IMR-90 (cell line): ENCODE measurements around the gene WWP2. TPM values are rescaled to one million over a fixed set of nuclear protein-coding genes. Genes with fewer than 3 reads are reported as not detected.

Experiments used
- ATAC-seq: fragments of 200-7000 bp; cut with Tn5 transposase; 2 replicates; pipeline ENCODE4 v1.9.1; 2020; ENCODE audit warnings: low read depth, mild to moderate bottlenecking, moderate library complexity
- BruUV-seq: library from RNA; stranded (reverse); fragments of 400-500 nt; replicated peaks from 2 replicates; lab custom pipeline; 2021; lab: Mats Ljungman, UMichigan
- CTCF ChIA-PET: fragments of 300-600 bp; formaldehyde crosslinking; extraction: SDS; loops from one replicate; lab custom pipeline; 2021; ENCODE audit warnings: antibody characterized with exemption; lab: Yijun Ruan, JAX
- POLR2A ChIA-PET: fragments of 300-600 bp; sonication (Branson Sonifier 250); formaldehyde crosslinking; loops from one replicate; lab custom pipeline; 2022; ENCODE audit warnings: antibody characterized with exemption; ENCODE audit not compliant: unreplicated experiment; lab: Charles Lee
- DNase-seq: peaks from one replicate; pipeline ENCODE4 v3.0.0; 2013
- H2AFZ ChIP-seq: replicated peaks from 2 replicates; pipeline ENCODE3; 2013; ENCODE audit warnings: low read length, mild to moderate bottlenecking; ENCODE audit not compliant: poor library complexity
- H2AK5ac ChIP-seq: 2 replicates; pipeline ENCODE4 v1.6.1; 2013; ENCODE audit warnings: low read depth, low read length, inconsistent platforms
- H2AK9ac ChIP-seq: replicated peaks from 2 replicates; pipeline ENCODE3; 2013; ENCODE audit warnings: mild to moderate bottlenecking, low read depth, low read length, moderate library complexity; ENCODE audit not compliant: poor library complexity
- H2BK120ac ChIP-seq: 2 replicates; pipeline ENCODE4 v1.6.1; 2013; ENCODE audit warnings: low read depth, low read length, inconsistent platforms
- H2BK15ac ChIP-seq: 3 replicates; pipeline ENCODE4 v1.6.1; 2013; ENCODE audit warnings: low read depth, low read length, inconsistent platforms
- H2BK20ac ChIP-seq: 2 replicates; pipeline ENCODE4 v1.6.1; 2013; ENCODE audit warnings: low read depth, mild to moderate bottlenecking, inconsistent platforms, low read length, moderate library complexity
- H2BK5ac ChIP-seq: 2 replicates; pipeline ENCODE4 v1.6.1; 2013; ENCODE audit warnings: mild to moderate bottlenecking, low read depth, low read length, inconsistent platforms; ENCODE audit not compliant: poor library complexity, severe bottlenecking
- H3K14ac ChIP-seq: replicated peaks from 2 replicates; pipeline ENCODE4 v1.6.1; 2013; ENCODE audit warnings: low read depth, low read length, inconsistent platforms
- H3K18ac ChIP-seq: 2 replicates; pipeline ENCODE4 v1.6.1; 2013; ENCODE audit warnings: low read depth, low read length, control low read depth
- H3K23ac ChIP-seq: 2 replicates; pipeline ENCODE4 v1.6.1; 2013; ENCODE audit warnings: low read depth, low read length, inconsistent platforms
- H3K27ac ChIP-seq: 2 replicates; pipeline ENCODE4 v1.5.1; 2013; ENCODE audit warnings: mild to moderate bottlenecking, control low read depth, low read length; ENCODE audit not compliant: insufficient read depth
- H3K27me3 ChIP-seq: 2 replicates; pipeline ENCODE4 v1.6.1; 2013; ENCODE audit warnings: low read length; ENCODE audit not compliant: control insufficient read depth, insufficient read depth
- H3K36me3 ChIP-seq: 2 replicates; pipeline ENCODE4 v1.6.1; 2013; ENCODE audit warnings: low read length, mixed read lengths; ENCODE audit not compliant: control insufficient read depth, insufficient read depth
- H3K4ac ChIP-seq: 2 replicates; pipeline ENCODE4 v1.6.1; 2013; ENCODE audit warnings: low read depth, low read length, inconsistent platforms
- H3K4me1 ChIP-seq: 2 replicates; pipeline ENCODE4 v1.6.1; 2013; ENCODE audit warnings: low read length, mixed read lengths; ENCODE audit not compliant: control insufficient read depth, insufficient read depth
- H3K4me2 ChIP-seq: 2 replicates; pipeline ENCODE4 v1.6.1; 2013; ENCODE audit warnings: low read depth, mild to moderate bottlenecking, control low read depth, low read length, moderate library complexity
- H3K4me3 ChIP-seq: 2 replicates; pipeline ENCODE4 v1.5.1; 2013; ENCODE audit warnings: low read depth, mild to moderate bottlenecking, control low read depth, low read length, moderate library complexity; ENCODE audit not compliant: insufficient read depth
- H3K56ac ChIP-seq: 2 replicates; pipeline ENCODE4 v1.6.1; 2013; ENCODE audit warnings: low read length, inconsistent platforms; ENCODE audit not compliant: insufficient read depth; ENCODE audit errors: extremely low read depth
- H3K79me1 ChIP-seq, 2 experiments: 2 replicates each; pipeline ENCODE4 v1.6.1; 2013; ENCODE audit warnings: low read length in 2 of 2, inconsistent platforms in 1 of 2, low read depth in 1 of 2
- H3K9ac ChIP-seq: 2 replicates; pipeline ENCODE4 v1.6.1; 2013; ENCODE audit warnings: low read depth, low read length, control low read depth
- H3K9me1 ChIP-seq: 2 replicates; pipeline ENCODE4 v1.6.1; 2013; ENCODE audit warnings: low read length, inconsistent platforms; ENCODE audit not compliant: insufficient read depth
- H3K9me3 ChIP-seq: 2 replicates; pipeline ENCODE4 v1.6.1; 2013; ENCODE audit warnings: low read length; ENCODE audit not compliant: control insufficient read depth, insufficient read depth
- H4K20me1 ChIP-seq: 2 replicates; pipeline ENCODE4 v1.6.1; 2013; ENCODE audit warnings: low read length, inconsistent platforms; ENCODE audit not compliant: insufficient read depth
- H4K5ac ChIP-seq: 2 replicates; pipeline ENCODE4 v1.6.1; 2013; ENCODE audit warnings: mild to moderate bottlenecking, low read depth, low read length, control low read depth
- H4K8ac ChIP-seq, 2 experiments: 2 replicates each; pipeline ENCODE4 v1.6.1; 2013; ENCODE audit warnings: low read depth in 2 of 2, low read length in 2 of 2, control low read depth in 1 of 2, inconsistent platforms in 1 of 2
- H4K91ac ChIP-seq: 2 replicates; pipeline ENCODE4 v1.6.1; 2013; ENCODE audit warnings: low read depth, low read length, inconsistent platforms; ENCODE audit not compliant: insufficient read depth
- CEBPB ChIP-seq: IDR thresholded peaks from 2 replicates; pipeline ENCODE4 v1.6.1; 2012; ENCODE audit warnings: low read depth, low read length, improper control_type of control experiment
- USF2 ChIP-seq: fragments of 150-350 bp; IDR thresholded peaks from 2 replicates; pipeline ENCODE4 v1.6.1; 2017; ENCODE audit warnings: mild to moderate bottlenecking, antibody characterized with exemption, low read length, low read depth
- WGBS, 2 experiments: methylation state at CpG; one replicate each; pipeline versions ENCODE4 v1.1.5 to v1.1.7; 2013; ENCODE audit warnings: missing lambda C conversion rate in 2 of 2; ENCODE audit not compliant: insufficient read length in 1 of 2; ENCODE audit errors: extremely low coverage in 2 of 2; 5-methylcytosine and 5-hydroxymethylcytosine counted together
- dilution Hi-C: fragments of 300-500 bp; cut with HindIII; formaldehyde crosslinking; loops from one replicate; pipeline ENCODE4 v1.14.3; 2018; ENCODE audit warnings: low sequenced_read_pairs; ENCODE audit not compliant: unreplicated experiment
- in situ Hi-C: fragments of 300-500 bp; cut with MboI; formaldehyde crosslinking; loops from 3 replicates; pipeline ENCODE4 v1.14.3; 2019; ENCODE audit warnings: low sequenced_read_pairs, inconsistent platforms, mixed read lengths
- intact Hi-C: fragments of 100-400 bp; cut with micrococcal nuclease; formaldehyde crosslinking; loops from 2 replicates; pipeline ENCODE4 v1.10.0; 2022
- polyA plus RNA-seq, 3 experiments: library from polyadenylated mRNA; depleted of rRNA; stranded (reverse); fragments of >200 nt; gene quantifications; 2 replicates each; pipeline ENCODE4 v1.2.3, GENCODE V29; 2012; ENCODE audit warnings: low replicate concordance in 1 of 3
- total RNA-seq: library from RNA; depleted of rRNA; stranded (reverse); fragments of >200 nt; gene quantifications from 2 replicates; pipeline ENCODE4 v1.2.3, GENCODE V29; 2012

The WWP2 gene
- total and polyA plus RNA-seq, 2 of the 4 experiments (the other 2 are of a cell fraction), result 12.7 to 13.7 TPM

DNA sequence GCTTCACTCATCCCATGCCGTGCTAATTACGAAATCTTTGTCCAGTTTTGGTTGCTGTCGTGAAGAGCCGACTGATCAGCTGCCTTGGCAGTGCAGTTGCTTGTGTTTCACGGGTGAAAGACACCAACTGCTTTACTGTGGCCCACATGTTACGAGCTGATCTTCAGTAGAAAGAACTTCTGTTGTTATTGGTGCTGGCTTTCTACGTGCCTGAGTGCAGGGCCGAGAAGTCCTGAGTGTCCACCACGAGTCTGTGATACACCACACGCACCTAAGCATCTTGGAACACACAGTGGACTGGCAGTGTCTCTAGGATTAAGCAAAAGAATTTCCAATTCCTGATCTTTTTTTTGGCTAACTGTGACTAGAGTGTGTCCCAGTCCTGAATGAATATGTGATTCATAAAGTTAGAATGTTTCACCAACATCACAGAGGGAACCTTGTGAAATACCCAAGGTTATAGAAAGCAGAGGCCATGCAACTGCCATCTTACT is 118.6 kb downstream of the WWP2 start:
- H3K27ac ChIP-seq, result no peak overlapping the region

More for the DNA sequence above, 118.6 kb downstream of the WWP2 start:
- Histone ChIP-seq H2AK9ac (peak overlapping the region; percentile 48), H2BK120ac (no peak overlapping the region), H3K27me3 (no peaks in the 10 kb centered on the region), H4K5ac (no peak overlapping the region), H3K9me3 (peaks cover 10% of the 10 kb centered on the region), H4K8ac (no peak overlapping the region), H3K4me2 (no peak overlapping the region), H3K18ac (no peak overlapping the region), H3K4ac (peak overlapping the region; percentile 15; the same call in 1 of the 2 replicates), H4K91ac (no peak overlapping the region), H3K4me1 (peaks cover 5% of the 10 kb centered on the region), H2AK5ac (peak overlapping the region; percentile 27; the same call in 1 of the 2 replicates), H2BK15ac (0 out of 3 replicates have a peak overlapping the region, but pooled peaks have one; percentile 36), H2AFZ (peak overlapping the region; percentile 24), H3K79me1 (peaks cover 0 to 8% of the 10 kb centered on the region in 2 experiments; a peak in 2 of 4 replicates), H2BK5ac (no peak overlapping the region), H3K36me3 (no peaks in the 10 kb centered on the region), H2BK20ac (no peak overlapping the region), H3K23ac (peak overlapping the region; percentile 24; the same call in 1 of the 2 replicates), H3K56ac (no peak overlapping the region), H3K4me3 (no peak overlapping the region), H4K20me1 (no peaks in the 10 kb centered on the region), H3K9ac (no peak overlapping the region), H3K14ac (peak overlapping the region; percentile 17; the same call in 1 of the 2 replicates), H3K9me1 (peaks cover 9% of the 10 kb centered on the region)
- intact Hi-C loops, result loop anchor here (5.0 kb wide), 1 partner anchor 37 kb away; no protein-coding TSS in a partner anchor
- dilution Hi-C loops, result no loop called here
- CTCF ChIA-PET, result interaction anchor here (1.0 kb wide), 1 partner anchor 11 kb away, joined by 3 read pairs; no protein-coding TSS in a partner anchor
- no TSS peak for BruUV-seq
- POLR2A ChIA-PET, result interaction anchor here (0.5 kb wide), 1 partner anchor 42 kb away, joined by 3 read pairs; no protein-coding TSS in a partner anchor
- 100% methylated on average over 3 of the region's 10 CpGs; no CpG with 5 or more reads in 1 of the 2 experiments for WGBS, 2 experiments
- DNase-seq (peak; percentile 44), ATAC-seq (peak; percentile 48)
- TF ChIP-seq CEBPB (peak; percentile 77), USF2 (no peak)
- in situ Hi-C loops, result loop anchor here (10.0 kb wide), 1 partner anchor 56 kb away; no protein-coding TSS in a partner anchor
